Endothelial cell of umbilical vein (primary cell): ENCODE measurements around the gene RGS2. TPM values are rescaled to one million over a fixed set of nuclear protein-coding genes. Genes with fewer than 3 reads are reported as not detected.

Experiments used
- BruUV-seq: library from RNA; stranded (reverse); fragments of 400-500 nt; replicated peaks from 2 replicates; lab custom pipeline; 2021; lab: Mats Ljungman, UMichigan
- CTCF ChIA-PET: fragments of 300-600, 350-600 bp; sonication (Branson Sonifier 250); formaldehyde crosslinking; loops from one replicate; lab custom pipeline; 2021; ENCODE audit warnings: antibody characterized with exemption, inconsistent platforms; lab: Charles Lee
- POLR2A ChIA-PET: fragments of 300-600, 350-600 bp; sonication (Branson Sonifier 250); formaldehyde crosslinking; loops from one replicate; lab custom pipeline; 2021; ENCODE audit warnings: antibody characterized with exemption, inconsistent platforms; lab: Charles Lee
- DNase-seq: peaks from one replicate; pipeline ENCODE4 v3.0.0-alpha.2; 2011; ENCODE audit warnings: low read depth, low spot score
- FAIRE-seq: peaks from 2 replicates; lab custom pipeline; 2011; peaks lifted over from hg19 to GRCh38; lab: Jason Lieb, UNC
- H2AFZ ChIP-seq: 2 replicates; pipeline ENCODE4 v1.6.0; 2012; ENCODE audit warnings: low read depth, low read length, control low read depth, inconsistent platforms
- H3K27ac ChIP-seq: 2 replicates; pipeline ENCODE4 v1.5.1; 2011; ENCODE audit warnings: low read depth, mild to moderate bottlenecking, control low read depth, low read length, moderate library complexity; ENCODE audit not compliant: insufficient read depth
- H3K27me3 ChIP-seq, 2 experiments: 2 replicates each; pipeline versions ENCODE4 v1.6.0 to v1.6.1; 2011; ENCODE audit warnings: low read length in 2 of 2, mixed read lengths in 1 of 2; ENCODE audit not compliant: control insufficient read depth in 2 of 2, insufficient read depth in 2 of 2
- H3K36me3 ChIP-seq, 2 experiments: 2 replicates in 1 of 2; 3 replicates in 1 of 2; pipeline ENCODE4 v1.5.1; 2011; ENCODE audit warnings: low read length in 2 of 2, mild to moderate bottlenecking in 1 of 2, moderate library complexity in 1 of 2; ENCODE audit not compliant: control insufficient read depth in 2 of 2, insufficient read depth in 2 of 2; ENCODE audit errors: extremely low read depth in 1 of 2
- H3K4me1 ChIP-seq: 3 replicates; pipeline ENCODE4 v1.5.1; 2011; ENCODE audit warnings: mild to moderate bottlenecking, low read length; ENCODE audit not compliant: control insufficient read depth, insufficient read depth; ENCODE audit errors: extremely low read depth
- H3K4me2 ChIP-seq: 2 replicates; pipeline ENCODE4 v1.6.1; 2011; ENCODE audit warnings: low read length, control low read depth, mixed read lengths; ENCODE audit not compliant: insufficient read depth
- H3K4me3 ChIP-seq, 3 experiments: fragments of 200-600 bp in 1 of 3; sonication (generic), shearing (Covaris generic) in 1 of 3; replicated peaks in 1 of 3; 2 replicates each; pipeline ENCODE4 v1.5.1; 2011 to 2016; ENCODE audit warnings: control low read depth in 3 of 3, low read length in 3 of 3, mild to moderate bottlenecking in 2 of 3, inconsistent platforms in 1 of 3, low read depth in 1 of 3, moderate library complexity in 1 of 3; ENCODE audit not compliant: insufficient read depth in 1 of 3
- H3K79me2 ChIP-seq: 2 replicates; pipeline ENCODE4 v1.6.0; 2012; ENCODE audit warnings: low read length, inconsistent platforms; ENCODE audit not compliant: control insufficient read depth, insufficient read depth
- H3K9ac ChIP-seq: replicated peaks from 2 replicates; pipeline ENCODE3; 2011; ENCODE audit warnings: low read length, control low read depth; ENCODE audit not compliant: insufficient read depth; ENCODE audit errors: extremely low read depth
- H3K9me1 ChIP-seq: replicated peaks from 3 replicates; pipeline ENCODE4 v1.6.0; 2011; ENCODE audit warnings: mild to moderate bottlenecking, low read length; ENCODE audit not compliant: control insufficient read depth, insufficient read depth; ENCODE audit errors: extremely low read depth
- H3K9me3 ChIP-seq: replicated peaks from 2 replicates; pipeline ENCODE4 v1.5.1; 2012; ENCODE audit warnings: low read length, inconsistent platforms; ENCODE audit not compliant: control insufficient read depth, insufficient read depth
- H4K20me1 ChIP-seq: replicated peaks from 2 replicates; pipeline ENCODE3; 2011; ENCODE audit warnings: mild to moderate bottlenecking, low read length; ENCODE audit not compliant: control insufficient read depth, insufficient read depth; ENCODE audit errors: extremely low read depth
- CTCF ChIP-seq, 2 donors: IDR thresholded peaks; 1 replicate in 1 of 2; 2 replicates in 1 of 2; pipeline ENCODE4 v1.5.1; 2011; ENCODE audit warnings: low read length in 2 of 2, mild to moderate bottlenecking in 2 of 2, moderate library complexity in 2 of 2, control low read depth in 1 of 2, inconsistent platforms in 1 of 2, low read depth in 1 of 2; ENCODE audit not compliant: insufficient read depth in 1 of 2; ENCODE audit errors: extremely low read depth in 1 of 2
- EZH2 ChIP-seq: IDR thresholded peaks from 2 replicates; pipeline ENCODE4 v1.6.1; 2012; ENCODE audit warnings: borderline replicate concordance, low read depth, mild to moderate bottlenecking, moderate library complexity, low read length, inconsistent platforms; ENCODE audit not compliant: severe bottlenecking
- FOS ChIP-seq: IDR thresholded peaks from 2 replicates; pipeline ENCODE4 v1.6.1; 2011; ENCODE audit warnings: mild to moderate bottlenecking, low read length, moderate library complexity, borderline replicate concordance; ENCODE audit not compliant: insufficient read depth
- GATA2 ChIP-seq: IDR thresholded peaks from 2 replicates; pipeline ENCODE4 v1.7.0; 2011; ENCODE audit warnings: low read depth, mild to moderate bottlenecking, moderate library complexity, mixed read lengths, low read length; ENCODE audit not compliant: insufficient read length, insufficient read depth
- JUN ChIP-seq: IDR thresholded peaks from 2 replicates; pipeline ENCODE4 v1.6.1; 2011; ENCODE audit warnings: borderline replicate concordance, low read depth; ENCODE audit not compliant: insufficient read length, insufficient read depth
- MAX ChIP-seq: IDR thresholded peaks from 2 replicates; pipeline ENCODE4 v1.6.1; 2011; ENCODE audit not compliant: insufficient read depth, insufficient read length
- MYC ChIP-seq: IDR thresholded peaks from one replicate; pipeline ENCODE4 v1.6.1; 2011; ENCODE audit warnings: mild to moderate bottlenecking, low read depth, low read length
- POLR2A ChIP-seq: IDR thresholded peaks from 2 replicates; pipeline ENCODE4 v1.6.1; 2012; ENCODE audit warnings: low read depth, mild to moderate bottlenecking, control low read depth, low read length
- POLR2AphosphoS5 ChIP-seq: IDR thresholded peaks from 2 replicates; pipeline ENCODE4 v1.6.1; 2012; ENCODE audit warnings: low read depth, mild to moderate bottlenecking, control low read depth, low read length, moderate library complexity; ENCODE audit not compliant: insufficient read depth
- dilution Hi-C: fragments of 300-500 bp; cut with MboI; formaldehyde crosslinking; loops from one replicate; pipeline ENCODE4 v1.15.0; 2019; ENCODE audit warnings: low sequenced_read_pairs; ENCODE audit not compliant: extremely low pct_ligation_motif_present
- intact Hi-C: fragments of 100-400 bp; cut with micrococcal nuclease; formaldehyde crosslinking; loops from one replicate; pipeline ENCODE4 v1.10.0; 2022
- polyA plus RNA-seq, 4 experiments: library from polyadenylated mRNA; depleted of rRNA in 3 of 4; stranded (reverse) in 3 of 4; unstranded in 1 of 4; fragments of >200 nt; gene quantifications; 2 replicates each; pipeline versions ENCODE4 v1.2.1 to v1.2.3, GENCODE V29; 2011 to 2012; ENCODE audit warnings: missing spikeins in 1 of 4
- total RNA-seq: library from RNA; stranded (reverse); gene quantifications from 2 replicates; pipeline ENCODE4 v1.2.3, GENCODE V29; 2021

Gene RGS2
- total and polyA plus RNA-seq, 2 donors (not counting 3 experiments of a cell fraction or from before 2014, with no cell fraction given), result 6.1 to 9.1 TPM

- CTCF ChIA-PET, result no interaction called here
- Histone ChIP-seq H4K20me1 (no peaks in the 10 kb centered on the region), H3K4me2 (no peak overlapping the region), H3K79me2 (no peaks in the 10 kb centered on the region), H3K4me3 (no peak overlapping the region), H2AFZ (no peak overlapping the region), H3K27me3 (no peaks in the 10 kb centered on the region), H3K27ac (no peak overlapping the region), H3K9me1 (no peaks in the 10 kb centered on the region), H3K36me3 (no peaks in the 10 kb centered on the region), H3K4me1 (no peaks in the 10 kb centered on the region), H3K9me3 (no peaks in the 10 kb centered on the region), H3K9ac (no peak overlapping the region)
- dilution Hi-C loops, result no loop called here
- no TSS peak for BruUV-seq
- TF ChIP-seq MYC (no peak), POLR2A (no peak), EZH2 (no peak), POLR2AphosphoS5 (no peak), CTCF (IDR thresholded peaks at IDR 0.05; ENCODE audit: extremely low read depth in 1 of 2, insufficient read depth in 1 of 2, low read depth in 1 of 2, low read length in 2 of 2) (no peak), FOS (no peak), MAX (no peak), JUN (no peak), GATA2 (no peak)
- intact Hi-C loops, result no loop called here
- FAIRE-seq, result no peak
- POLR2A ChIA-PET, result no interaction called here
- DNase-seq, result no peak
These were observed 51.0 kb downstream of the RGS2 start for GRCh38 chr1:192859808-192860207.
